Renal cortex interstitium (tissue), 11 donors: Measurements from ENCODE around the gene TXNDC9. TPM values are rescaled to one million over a fixed set of nuclear protein-coding genes. Genes with fewer than 3 reads are reported as not detected.
A peak's percentile ranks its signal among the peaks of the same experiment; 100 is the strongest.
"Not testable (repeated sequence)": the region's sequence is repeated elsewhere in the genome, so short reads cannot be mapped to it uniquely, and the experiment has no call there.

Source experiments
- DNase-seq, 11 donors: peaks; one replicate each; pipeline ENCODE4 v3.0.0-alpha.2; 2013; ENCODE audit warnings: low read depth in 9 of 11, low spot score in 4 of 11; ENCODE audit errors: extremely low read depth in 1 of 11
- polyA plus RNA-seq, 3 donors: library from polyadenylated mRNA; unstranded; fragments of 120-200 nt; gene quantifications; one replicate each; pipeline ENCODE4 v1.2.1, GENCODE V29; 2013; ENCODE audit not compliant: insufficient read length in 3 of 3

Gene TXNDC9
- polyA plus RNA-seq, 3 donors: 39.0 to 47.6 (median 41.6) TPM

DNA sequence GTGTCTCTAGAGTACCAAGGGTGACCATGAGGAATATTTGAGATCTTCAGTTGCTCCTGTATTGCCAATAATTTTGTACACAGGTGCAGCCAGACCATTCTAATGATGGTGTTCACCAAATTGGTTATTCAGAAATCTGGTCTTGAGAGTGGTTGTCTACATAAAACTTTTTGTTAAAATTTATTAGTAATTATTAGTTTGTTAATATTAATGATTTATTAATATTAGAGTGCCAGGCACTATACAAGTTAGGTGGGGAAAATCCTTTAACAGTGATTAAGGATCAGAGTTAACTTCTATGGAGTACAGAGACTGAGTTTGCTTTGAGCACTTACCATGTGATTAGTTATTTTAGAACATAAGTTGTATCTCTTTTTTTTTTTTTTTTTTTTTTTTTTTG is 10.1 kb upstream of the TXNDC9 start:
- no peak for DNase-seq

DNA sequence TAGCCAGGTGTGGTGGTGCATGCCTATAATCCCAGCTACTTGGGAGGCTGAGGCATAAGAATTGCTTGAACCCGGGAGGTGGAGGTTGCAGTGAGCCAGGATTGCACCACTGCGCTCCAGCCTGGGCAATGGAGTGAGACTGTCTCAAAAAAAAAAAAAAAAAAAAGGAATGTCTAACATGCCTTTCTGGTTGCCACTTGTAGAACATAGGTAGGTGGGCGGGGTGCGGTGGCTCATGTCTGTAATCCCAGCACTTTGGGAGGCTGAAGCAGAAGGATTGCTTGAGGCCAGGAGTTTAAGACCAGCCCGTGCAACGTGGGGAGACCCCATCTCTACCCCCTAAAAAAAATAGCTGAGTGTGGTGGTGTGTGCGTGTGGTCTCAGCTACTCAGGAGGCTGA is 9.3 kb upstream of the TXNDC9 start:
- not testable (repeated sequence) for DNase-seq

DNA sequence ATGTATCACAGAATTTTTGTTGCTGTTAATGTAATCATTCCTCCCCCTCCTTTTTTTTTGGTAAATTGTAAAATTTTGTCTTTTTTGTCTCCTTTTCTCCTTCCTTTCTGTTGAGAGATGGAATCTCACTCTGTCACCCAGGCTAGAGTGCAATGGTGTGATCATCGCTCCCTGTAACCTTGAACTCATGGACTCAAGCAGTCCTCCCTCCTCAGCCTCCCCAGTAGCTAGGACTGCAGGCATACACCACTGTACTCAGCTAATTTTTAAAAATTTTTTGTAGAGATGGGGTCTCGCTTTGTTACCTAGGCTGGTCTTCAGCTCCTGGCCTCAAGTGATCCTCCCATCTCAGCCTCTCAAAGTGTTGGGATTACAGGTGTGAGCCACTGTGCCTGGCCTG is 6.4 kb upstream of the TXNDC9 start:
- no peak for DNase-seq

GRCh38 chr2:99340669-99341236 is 4.6 kb upstream of the TXNDC9 start:
- DNase-seq: no peak

GRCh38 chr2:99338029-99338585 is 2.0 kb upstream of the TXNDC9 start:
- peak in 7 of 11 donors; percentile 1 to 22 (median 4) for DNase-seq

DNA sequence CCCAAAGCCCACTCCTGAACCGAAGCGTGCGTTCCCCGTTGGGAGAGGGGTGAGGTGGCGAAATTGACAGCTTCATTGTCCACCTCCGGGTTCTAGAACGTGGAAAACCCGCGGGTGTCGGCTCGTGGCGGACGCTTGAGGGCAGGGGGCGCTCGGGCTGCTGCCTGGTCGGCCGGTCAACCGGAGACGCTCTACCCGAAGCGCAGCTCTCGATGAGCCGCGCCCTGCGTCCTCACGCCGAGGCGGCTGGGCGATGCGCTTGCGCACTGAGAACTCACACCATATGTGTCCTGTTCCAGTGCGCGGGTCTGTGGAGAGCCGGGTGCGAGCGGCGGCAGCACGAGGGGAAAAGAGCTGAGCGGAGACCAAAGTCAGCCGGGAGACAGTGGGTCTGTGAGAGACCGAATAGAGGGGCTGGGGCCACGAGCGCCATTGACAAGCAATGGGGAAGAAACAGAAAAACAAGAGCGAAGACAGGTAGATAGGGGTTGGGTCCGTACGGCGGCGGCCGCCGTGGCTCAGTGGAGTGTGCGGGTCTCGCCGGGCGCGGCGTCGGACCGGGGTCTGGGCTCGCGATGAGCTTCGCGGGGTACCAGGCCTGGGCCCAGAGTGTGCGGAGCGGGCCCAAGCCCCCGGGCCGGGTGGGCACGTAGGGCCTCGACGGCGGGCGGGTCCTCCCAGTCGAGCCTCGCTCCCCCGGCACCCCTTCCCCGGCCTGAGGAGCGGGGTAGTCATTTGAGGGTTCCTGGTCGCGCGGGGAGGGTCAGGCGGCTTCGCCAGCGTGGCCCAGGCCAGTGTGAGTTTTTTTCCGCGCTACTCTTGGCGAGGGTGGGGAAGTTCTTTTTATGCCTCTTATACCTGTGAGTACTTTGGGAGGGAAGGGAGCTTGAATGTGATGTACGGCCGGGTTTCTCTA is 1.2 kb upstream of the TXNDC9 start, which contains the start of gene EIF5B:
EIF5B (plus strand) TSS at position 277 of the 916 bp plus-strand sequence; CDS start at position 443, 166 bp downstream.
- peak; percentile 87 to 96 (median 92) for DNase-seq

DNA sequence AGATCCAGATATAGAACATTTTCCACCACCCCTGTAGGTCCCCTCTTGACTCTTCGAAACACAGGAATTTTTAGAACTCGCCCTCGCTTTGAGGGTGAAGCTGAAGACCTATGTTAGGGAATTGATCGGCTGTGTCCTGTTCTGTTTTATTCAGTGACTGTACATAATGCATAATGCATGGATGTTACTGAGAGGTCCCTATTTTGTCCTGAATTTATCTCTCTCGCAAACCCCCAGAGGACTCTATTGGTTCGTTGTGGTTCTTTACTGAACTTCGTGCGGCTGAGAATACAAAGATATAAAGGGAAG is 625 bp upstream of the TXNDC9 start:
- DNase-seq: peak in 2 of 11 donors; percentile 69 to 75

GRCh38 chr2:99325384-99325783 is 10.7 kb downstream of the TXNDC9 start:
- DNase-seq: no peak

GRCh38 chr2:99317873-99318200 is 18.3 kb downstream of the TXNDC9 start:
- DNase-seq: not testable (repeated sequence)

DNA sequence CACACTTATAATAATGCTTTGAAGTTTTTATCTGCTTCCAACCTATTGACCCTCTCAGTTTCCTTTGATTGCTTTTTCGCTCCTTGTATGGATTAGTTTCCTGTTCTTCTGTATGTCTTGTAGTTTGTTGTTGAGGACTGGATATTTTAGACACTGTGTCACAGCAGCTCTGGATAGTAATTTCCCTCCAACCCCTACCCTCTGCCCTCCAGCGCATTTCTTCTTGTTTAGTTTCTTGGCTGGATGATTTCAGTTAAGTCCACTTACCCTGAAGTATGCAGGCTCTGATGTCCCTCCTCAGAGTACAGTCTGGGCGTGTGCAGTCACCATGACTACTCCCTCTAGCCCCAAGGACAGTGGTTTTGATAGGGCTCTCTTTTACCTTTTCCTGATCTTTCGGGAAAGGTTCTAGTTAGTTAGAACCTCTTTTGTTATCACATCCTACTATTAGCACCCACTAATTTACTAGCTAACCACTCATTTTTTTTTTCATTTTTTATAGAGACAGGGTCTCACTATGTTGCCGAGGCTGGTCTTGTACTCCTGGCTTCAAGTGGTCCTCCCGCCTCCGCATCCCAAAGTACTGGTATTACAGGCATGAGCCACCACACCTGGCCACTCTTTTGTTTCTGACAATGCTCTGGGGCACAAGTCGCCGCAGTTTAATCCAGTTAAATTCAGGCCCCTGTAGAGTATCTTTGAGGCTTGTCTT is 18.8 kb downstream of the TXNDC9 start:
- DNase-seq: peak in 1 of 11 donors; percentile 11

- not testable (repeated sequence) for DNase-seq
Measured at GRCh38 chr2:99301097-99301496, 35.0 kb downstream of the TXNDC9 start, which contains the start of gene LYG1. LYG1 (minus strand) TSS chr2:99301197; CDS start chr2:99295670, 5,527 bp downstream.

DNA sequence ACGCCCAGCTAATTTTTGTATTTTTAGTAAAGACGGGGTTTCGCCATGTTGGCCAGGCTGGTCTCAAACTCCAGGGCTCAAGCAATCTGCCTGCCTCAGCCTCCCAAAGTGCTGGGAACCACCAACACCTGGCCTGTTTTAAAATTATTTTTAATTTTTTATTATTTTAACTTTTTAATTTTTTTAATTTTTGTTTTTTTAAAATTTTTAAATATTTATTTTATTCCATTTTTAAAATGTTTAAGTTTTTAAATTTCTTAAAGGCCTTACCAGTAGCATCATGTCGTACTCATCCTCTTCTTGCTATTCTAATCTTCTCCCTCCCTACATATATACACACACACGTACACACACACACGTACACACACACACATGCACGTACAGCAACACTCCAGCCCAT is 36.6 kb downstream of the TXNDC9 start:
- DNase-seq: no peak

DNA sequence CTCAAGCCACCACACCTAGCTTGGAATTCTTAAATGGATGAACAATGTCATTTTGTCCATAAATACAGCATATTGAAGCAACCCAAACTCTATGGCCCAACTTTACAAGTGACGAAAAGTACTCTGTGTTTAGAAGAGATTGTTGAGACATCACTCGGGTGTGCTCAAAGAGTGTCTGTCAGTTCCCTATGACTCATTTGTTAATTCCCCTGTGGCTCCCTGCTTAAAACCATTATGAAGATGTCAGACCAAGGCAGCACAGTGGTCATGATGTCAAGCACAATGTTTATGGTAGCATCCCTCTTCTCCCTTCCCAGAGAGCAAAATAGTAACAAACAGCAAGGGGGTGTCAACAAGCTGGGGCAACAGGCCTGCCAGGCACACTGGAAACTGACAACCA is 38.1 kb downstream of the TXNDC9 start:
- DNase-seq: no peak

GRCh38 chr2:99285526-99285925 is 50.6 kb downstream of the TXNDC9 start:
- DNase-seq: no peak

- DNase-seq: no peak
Measured at GRCh38 chr2:99279969-99280695, 56.0 kb downstream of the TXNDC9 start.

DNA sequence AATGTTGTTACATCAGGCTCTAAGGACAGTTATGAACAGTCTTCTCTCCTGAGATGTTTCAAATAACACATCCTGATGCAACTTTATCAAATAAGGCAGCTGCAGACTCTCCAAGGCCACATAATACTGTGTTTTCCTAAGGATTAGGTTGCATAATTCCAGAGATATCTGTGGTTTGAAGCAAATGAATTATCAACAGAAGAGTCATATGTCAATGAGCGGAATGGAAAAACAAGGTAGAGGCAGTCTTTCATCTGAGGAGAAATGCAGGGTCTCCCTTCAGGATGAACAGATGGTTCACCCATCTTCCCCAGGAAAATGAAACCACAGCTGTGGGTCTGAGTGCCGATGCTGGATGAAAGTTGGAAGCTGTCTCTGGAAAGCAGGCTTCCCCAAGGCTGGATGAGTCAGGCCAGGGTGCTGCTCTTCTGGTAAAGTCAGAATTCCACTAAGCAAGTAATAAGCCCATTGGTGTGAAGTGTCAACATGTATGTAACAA is 57.3 kb downstream of the TXNDC9 start:
- DNase-seq: no peak

DNA sequence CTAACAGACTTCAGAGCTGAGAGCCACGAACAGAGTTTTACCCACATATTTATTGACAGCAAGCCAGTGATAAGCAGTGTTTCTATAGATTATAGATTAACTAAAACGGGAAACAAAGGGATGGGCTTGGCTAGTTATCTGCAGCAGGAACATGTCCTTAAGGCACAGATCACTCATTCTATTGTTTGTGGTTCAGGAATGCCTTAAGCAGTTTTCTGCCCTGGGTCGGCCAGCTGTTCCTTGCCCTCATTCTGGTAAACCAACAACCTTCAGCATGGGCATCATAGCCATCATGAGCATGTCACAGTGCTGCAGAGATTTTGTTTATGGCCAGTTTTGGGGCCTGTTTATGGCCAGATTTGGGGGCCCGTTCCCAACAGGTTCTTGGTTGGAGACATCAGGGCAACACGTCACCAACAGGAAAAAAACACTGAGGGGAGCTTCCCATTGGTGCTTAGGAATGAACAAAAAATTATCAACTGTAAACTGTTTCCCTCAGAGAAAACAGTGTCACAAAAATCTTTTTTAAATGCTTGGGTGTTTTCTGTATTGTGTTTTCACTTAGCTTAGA is 57.9 kb downstream of the TXNDC9 start:
- not testable (repeated sequence) for DNase-seq

DNA sequence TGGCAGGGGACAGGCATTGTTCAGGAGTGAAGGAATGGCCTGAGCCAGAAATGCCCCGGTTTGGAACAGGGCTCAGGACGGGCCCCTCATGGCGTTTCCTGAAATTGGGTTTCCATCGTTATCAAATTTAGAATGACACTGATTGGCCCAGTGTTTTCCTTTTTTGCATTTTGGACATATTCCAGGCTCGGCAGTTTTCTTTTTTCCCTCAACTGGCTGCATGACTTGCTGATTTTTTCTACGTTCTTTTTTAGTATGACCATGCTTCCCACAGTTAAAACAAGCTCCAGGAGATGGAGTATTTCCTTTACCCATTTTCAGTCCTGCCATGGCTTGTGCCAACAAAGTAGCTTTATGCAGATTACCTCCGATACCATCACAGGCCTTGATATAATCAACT is 60.3 kb downstream of the TXNDC9 start:
- DNase-seq: no peak
